ENCODE results near the gene GATAD2A. TPM values are rescaled to one million over a fixed set of nuclear protein-coding genes. Genes with fewer than 3 reads are reported as not detected.

GATAD2A gene
- total RNA-seq, 2 donors from 2014 or later = 27.7 to 32.9 TPM

GRCh38 chr19:19425170-19425875 lies 19.8 kb downstream of the GATAD2A start:
- TF ChIP-seq, protein P1, sequence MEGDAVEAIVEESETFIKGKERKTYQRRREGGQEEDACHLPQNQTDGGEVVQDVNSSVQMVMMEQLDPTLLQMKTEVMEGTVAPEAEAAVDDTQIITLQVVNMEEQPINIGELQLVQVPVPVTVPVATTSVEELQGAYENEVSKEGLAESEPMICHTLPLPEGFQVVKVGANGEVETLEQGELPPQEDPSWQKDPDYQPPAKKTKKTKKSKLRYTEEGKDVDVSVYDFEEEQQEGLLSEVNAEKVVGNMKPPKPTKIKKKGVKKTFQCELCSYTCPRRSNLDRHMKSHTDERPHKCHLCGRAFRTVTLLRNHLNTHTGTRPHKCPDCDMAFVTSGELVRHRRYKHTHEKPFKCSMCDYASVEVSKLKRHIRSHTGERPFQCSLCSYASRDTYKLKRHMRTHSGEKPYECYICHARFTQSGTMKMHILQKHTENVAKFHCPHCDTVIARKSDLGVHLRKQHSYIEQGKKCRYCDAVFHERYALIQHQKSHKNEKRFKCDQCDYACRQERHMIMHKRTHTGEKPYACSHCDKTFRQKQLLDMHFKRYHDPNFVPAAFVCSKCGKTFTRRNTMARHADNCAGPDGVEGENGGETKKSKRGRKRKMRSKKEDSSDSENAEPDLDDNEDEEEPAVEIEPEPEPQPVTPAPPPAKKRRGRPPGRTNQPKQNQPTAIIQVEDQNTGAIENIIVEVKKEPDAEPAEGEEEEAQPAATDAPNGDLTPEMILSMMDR (IDR thresholded peaks at IDR 0.05) = no peak
- no peaks in the 10 kb centered on the region for H3K36me3 ChIP-seq
- no peak overlapping the region for H3K27ac ChIP-seq
- no peaks in the 10 kb centered on the region for H3K27me3 ChIP-seq
- no peak for DNase-seq (ENCODE audit: low spot score)
- no peaks in the 10 kb centered on the region for H3K9me3 ChIP-seq
- H3K4me3 ChIP-seq = no peak overlapping the region
- H3K4me1 ChIP-seq = peaks cover 0 to 57% of the 10 kb centered on the region in 2 donors

DNA sequence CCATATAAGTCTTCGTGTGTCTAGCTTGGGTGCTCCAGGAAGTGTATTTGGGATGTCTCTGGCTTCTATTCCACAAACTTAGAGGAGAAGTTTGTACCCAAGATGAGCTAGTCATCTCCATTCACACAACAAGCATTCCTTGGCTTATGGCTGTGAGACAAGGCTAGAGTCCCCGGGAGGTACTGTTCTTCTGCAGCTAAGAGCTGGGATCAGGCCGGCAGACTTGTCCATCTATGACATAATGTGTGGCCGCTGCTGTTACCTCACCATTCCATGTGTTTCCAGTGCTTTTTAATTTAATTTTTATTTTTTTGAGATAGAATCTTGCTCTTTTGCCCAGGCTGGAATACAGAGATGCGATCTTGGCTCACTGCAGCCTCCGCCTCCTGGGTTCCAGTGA lies 20.7 kb downstream of the GATAD2A start:
- Histone ChIP-seq H3K27ac (no peak overlapping the region), H3K4me1 (peaks cover 0 to 49% of the 10 kb centered on the region in 2 donors), H3K36me3 (no peaks in the 10 kb centered on the region), H3K9me3 (no peaks in the 10 kb centered on the region), H3K27me3 (no peaks in the 10 kb centered on the region), H3K4me3 (no peak overlapping the region)
- TF ChIP-seq, protein P1 (IDR thresholded peaks at IDR 0.05) = no peak
- DNase-seq (ENCODE audit: low spot score) = no peak

GRCh38 chr19:19426799-19427198 lies 21.3 kb downstream of the GATAD2A start:
- Histone ChIP-seq H3K9me3 (no peaks in the 10 kb centered on the region), H3K36me3 (no peaks in the 10 kb centered on the region), H3K27me3 (no peaks in the 10 kb centered on the region), H3K4me1 (peaks cover 0 to 47% of the 10 kb centered on the region in 2 donors), H3K27ac (no peak overlapping the region), H3K4me3 (no peak overlapping the region)
- no peak for DNase-seq (ENCODE audit: low spot score)
- TF ChIP-seq, protein P1 (IDR thresholded peaks at IDR 0.05) = no peak

DNA sequence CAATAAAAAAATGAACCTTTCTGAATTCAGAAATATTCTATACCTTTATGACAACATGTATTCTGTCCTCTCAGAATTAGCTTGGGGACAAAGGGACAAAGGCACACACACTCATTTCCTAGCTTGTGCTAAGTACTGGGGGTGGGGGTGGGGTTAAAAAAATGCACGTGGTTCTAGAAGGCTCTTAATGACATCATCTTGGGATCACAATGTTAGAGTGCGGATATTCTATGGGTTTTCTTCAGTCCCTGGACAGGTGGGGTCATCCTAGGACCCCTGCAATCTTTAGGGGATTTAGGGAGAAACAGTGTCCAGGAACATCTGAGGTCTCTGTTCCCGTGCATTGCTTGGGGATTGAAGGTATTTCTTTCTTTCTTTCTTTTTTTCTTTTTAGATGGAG lies 21.8 kb downstream of the GATAD2A start:
- H3K4me1 ChIP-seq = peaks cover 0 to 47% of the 10 kb centered on the region in 2 donors
- TF ChIP-seq, protein P1 (IDR thresholded peaks at IDR 0.05) = no peak
- H3K27me3 ChIP-seq = no peaks in the 10 kb centered on the region
- H3K4me3 ChIP-seq = no peak overlapping the region
- H3K36me3 ChIP-seq = no peaks in the 10 kb centered on the region
- no peak for DNase-seq (ENCODE audit: low spot score)
- no peaks in the 10 kb centered on the region for H3K9me3 ChIP-seq
- H3K27ac ChIP-seq = no peak overlapping the region

DNA sequence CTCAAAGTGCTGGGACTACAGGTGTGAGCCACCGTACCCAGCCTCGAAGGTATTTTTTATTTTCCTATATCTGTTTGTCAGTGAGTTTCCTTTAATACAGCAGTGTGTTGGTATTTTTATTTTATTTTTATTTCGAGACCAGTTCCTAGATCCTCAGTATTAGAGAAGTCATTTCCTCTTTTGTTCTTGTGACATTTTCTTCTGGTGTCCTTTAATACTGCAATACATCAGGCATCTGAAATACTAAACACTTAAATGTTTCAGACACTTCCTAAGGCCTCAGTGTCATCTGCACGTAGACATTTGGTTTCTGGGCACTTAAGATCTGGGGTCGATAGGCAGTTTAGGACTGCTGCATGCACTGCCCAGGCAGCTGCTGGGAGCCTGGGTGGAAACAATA lies 22.5 kb downstream of the GATAD2A start:
- no peaks in the 10 kb centered on the region for H3K9me3 ChIP-seq
- H3K27ac ChIP-seq = no peak overlapping the region
- no peaks in the 10 kb centered on the region for H3K36me3 ChIP-seq
- no peak for DNase-seq (ENCODE audit: low spot score)
- no peaks in the 10 kb centered on the region for H3K27me3 ChIP-seq
- TF ChIP-seq, protein P1 (IDR thresholded peaks at IDR 0.05) = no peak
- H3K4me3 ChIP-seq = no peak overlapping the region
- H3K4me1 ChIP-seq = peaks cover 0 to 53% of the 10 kb centered on the region in 2 donors

DNA sequence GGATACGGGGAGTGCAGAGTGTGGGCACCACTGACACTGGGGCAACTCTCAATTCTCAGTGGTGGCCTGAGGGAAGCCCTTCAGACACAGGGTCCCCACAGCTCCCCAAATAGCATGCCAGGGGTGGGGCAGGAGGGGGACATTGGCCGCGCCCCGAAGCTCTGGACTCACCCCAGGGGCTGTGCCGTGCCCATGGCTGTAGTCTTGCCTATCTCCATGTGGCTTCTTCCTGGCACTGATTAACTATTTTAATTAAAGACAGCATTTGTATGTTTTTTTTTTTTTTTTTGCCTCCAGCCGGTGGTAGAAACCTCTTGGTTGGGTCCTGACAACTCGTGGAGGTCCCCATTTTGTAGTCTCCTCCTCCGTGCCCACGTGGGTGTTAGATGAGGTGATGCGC lies 23.3 kb downstream of the GATAD2A start:
- H3K27me3 ChIP-seq = no peaks in the 10 kb centered on the region
- H3K27ac ChIP-seq = no peak overlapping the region
- no peaks in the 10 kb centered on the region for H3K9me3 ChIP-seq
- no peak for DNase-seq (ENCODE audit: low spot score)
- H3K36me3 ChIP-seq = no peaks in the 10 kb centered on the region
- H3K4me1 ChIP-seq = peaks cover 0 to 61% of the 10 kb centered on the region in 2 donors
- H3K4me3 ChIP-seq = no peak overlapping the region
- TF ChIP-seq, protein P1 (IDR thresholded peaks at IDR 0.05) = no peak
